ENCODE data around the gene HPSE.

GRCh38 chr4:83323136-83323535 is 11.5 kb downstream of the HPSE start:
- TF ChIP-seq POLR2AphosphoS5 (IDR thresholded peaks at IDR 0.05; ENCODE audit: low read depth, low read length) = no peak
- no peak for TF ChIP-seq TAF1 (IDR thresholded peaks at IDR 0.05; ENCODE audit: borderline replicate concordance, low read depth, low read length)

All from GM12892 (cell line).